ENCODE data around the gene IL6R.
"Not testable (repeated sequence)": the region's sequence is repeated elsewhere in the genome, so short reads cannot be mapped to it uniquely, and the experiment has no call there.

IL6R gene

GRCh38 chr1:154407198-154408091, 2.3 kb downstream of the IL6R start:
- no peak for DNase-seq (ENCODE audit: low read depth)

- DNase-seq (ENCODE audit: low read depth): no peak
Measured at GRCh38 chr1:154408174-154408777, 3.1 kb downstream of the IL6R start.

- no peak for DNase-seq (ENCODE audit: low read depth)
Measured at GRCh38 chr1:154410185-154410827, 5.2 kb downstream of the IL6R start.

- no peak for DNase-seq (ENCODE audit: low read depth)
Measured at GRCh38 chr1:154411525-154411924, 6.4 kb downstream of the IL6R start.

- no peak for DNase-seq (ENCODE audit: low read depth)
Measured at GRCh38 chr1:154413177-154413783, 8.1 kb downstream of the IL6R start.

GRCh38 chr1:154414606-154415005, 9.5 kb downstream of the IL6R start:
- DNase-seq (ENCODE audit: low read depth): no peak

DNA sequence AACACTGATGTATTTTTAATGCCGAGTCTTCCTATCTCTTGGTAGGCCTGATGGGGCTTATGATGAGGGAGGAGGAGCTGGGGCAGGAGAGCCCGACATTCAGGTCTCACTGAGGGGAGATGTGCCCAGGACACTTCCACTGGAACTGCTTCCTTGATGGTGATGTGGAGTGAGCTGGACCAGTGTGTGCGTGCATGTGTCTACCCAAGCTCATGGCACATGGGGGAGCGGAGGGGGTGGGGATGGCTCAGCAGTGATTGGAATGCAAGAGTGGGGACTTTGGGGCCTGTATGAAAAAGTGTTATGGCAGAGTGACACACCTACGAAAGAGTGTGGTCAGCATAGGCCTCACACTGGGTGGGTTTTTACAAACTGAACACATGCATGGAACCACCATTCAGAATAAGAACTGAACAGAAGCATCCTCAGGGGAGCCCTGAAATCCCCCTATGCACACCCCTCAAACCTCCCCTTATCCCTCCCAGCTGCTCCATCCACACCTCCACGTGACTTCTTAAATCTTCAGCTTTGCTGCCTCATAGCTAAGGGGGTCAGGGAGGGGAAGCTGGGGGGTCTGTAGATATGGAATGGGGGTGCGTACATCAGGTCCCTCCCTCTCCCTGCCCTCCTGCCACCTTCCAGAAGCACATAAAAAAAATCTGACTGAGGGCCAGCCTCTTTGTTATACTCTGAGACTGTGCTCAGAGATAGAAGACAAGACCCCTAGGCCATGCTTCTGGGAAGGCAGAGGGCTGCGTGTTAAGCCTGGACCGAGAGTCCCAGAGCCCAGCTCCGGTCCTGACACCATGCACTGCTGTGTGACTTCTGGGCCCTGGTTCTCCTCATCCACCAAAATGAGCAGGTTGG, 11.6 kb downstream of the IL6R start:
- no peak for DNase-seq (ENCODE audit: low read depth)

- DNase-seq (ENCODE audit: low read depth): no peak
Measured at GRCh38 chr1:154417338-154417608, 12.1 kb downstream of the IL6R start.

GRCh38 chr1:154418062-154418921, 13.1 kb downstream of the IL6R start:
- DNase-seq (ENCODE audit: low read depth): no peak

DNA sequence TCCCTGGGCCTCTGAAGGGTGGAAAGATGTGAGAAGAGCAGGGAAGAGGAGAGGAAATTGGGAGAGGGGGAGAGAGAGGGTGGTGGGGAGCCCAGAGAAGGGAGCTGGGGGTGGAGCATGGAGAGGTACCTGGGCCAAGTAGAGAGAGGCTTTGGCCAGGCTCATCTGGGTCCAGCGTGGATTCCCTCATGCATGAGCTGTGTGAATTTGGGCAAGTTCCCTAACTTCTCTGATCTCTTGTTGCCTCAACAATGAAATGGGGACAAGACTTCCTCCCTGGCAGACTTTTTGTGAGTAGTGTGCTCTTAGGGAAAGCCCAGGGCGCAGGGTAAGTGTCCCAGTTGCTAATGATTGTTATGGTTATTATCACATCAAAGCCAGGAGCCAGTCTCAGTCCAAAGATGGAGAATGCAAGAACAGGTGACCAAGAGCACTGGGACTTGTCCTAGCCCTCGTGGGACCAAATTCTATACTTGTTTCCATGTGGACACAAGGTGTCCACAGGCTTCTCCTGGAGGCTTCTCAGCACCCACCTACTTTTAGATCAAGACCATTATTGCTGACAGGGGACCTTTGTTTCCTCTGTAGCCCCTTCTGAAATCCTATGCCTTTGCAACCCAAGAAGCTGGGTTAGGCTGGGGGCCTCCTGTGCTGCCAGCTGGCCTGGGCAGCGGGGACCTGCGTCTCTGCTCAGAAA, 13.9 kb downstream of the IL6R start:
- DNase-seq (ENCODE audit: low read depth): no peak

- DNase-seq (ENCODE audit: low read depth): no peak
Measured at GRCh38 chr1:154419620-154420571, 14.8 kb downstream of the IL6R start.

DNA sequence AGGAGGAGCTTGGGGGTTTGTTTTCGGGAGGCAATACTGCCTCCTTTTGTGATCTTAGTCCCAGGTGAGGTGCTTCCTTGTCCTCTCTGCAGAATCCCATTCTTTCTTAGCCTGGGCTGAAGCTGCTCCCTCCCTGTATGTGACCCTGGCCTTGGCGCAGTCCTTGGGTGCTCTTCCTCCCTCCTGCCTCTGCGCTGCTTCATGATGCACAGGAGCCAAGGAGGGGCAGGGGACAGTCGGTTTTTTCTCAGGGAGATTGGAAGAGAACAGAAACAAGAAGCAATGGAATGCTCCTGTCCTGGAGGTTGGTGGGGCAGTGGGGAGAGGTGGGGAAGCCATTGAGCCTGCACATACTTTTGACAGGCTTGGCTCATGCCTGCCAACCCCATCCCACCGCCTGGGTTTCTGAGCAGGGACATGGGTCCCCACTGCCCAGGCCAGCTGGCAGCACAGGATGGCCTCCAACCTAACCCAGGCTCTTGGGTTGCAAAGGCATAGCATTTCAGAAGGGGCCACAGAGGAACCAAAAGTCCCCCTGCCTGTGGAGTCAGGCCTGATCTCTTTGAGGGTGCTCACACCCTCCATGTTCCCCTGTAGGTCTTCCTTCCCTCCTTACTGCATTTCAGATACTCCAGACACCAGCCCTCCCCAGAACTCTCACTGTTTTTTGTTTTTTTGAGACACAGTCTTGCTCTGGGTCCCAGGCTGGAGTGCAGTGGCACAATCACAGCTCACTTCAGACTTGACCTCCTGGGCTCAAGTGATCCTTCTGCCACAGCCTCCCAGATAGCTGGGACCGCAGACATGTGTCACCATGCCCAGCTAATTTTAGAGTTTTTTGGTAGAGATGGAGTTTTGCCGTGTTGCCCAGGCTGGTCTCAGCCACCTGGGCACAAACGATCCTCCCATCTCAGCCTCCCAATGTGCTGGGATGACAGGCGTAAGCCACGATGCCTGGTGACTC, 16.1 kb downstream of the IL6R start:
- DNase-seq (ENCODE audit: low read depth): no peak

DNA sequence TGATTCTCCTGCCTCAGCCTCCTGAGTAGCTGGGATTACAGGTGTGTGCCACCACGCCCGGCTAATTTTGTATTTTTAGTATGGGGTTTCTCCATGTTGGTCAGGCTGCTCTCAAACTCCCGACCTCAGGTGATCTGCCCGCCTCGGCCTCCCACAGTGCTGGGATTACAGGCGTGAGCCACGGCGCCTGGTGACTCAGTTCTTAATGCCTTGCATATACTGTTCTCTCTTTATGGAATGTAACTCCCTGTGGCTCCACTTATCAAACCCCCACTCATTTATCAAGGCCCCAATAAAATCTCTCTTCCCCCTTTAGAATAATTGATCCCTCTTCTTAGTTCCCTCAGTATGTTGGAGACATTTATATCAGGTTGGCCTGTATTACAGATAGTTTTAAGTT, 16.9 kb downstream of the IL6R start:
- not testable (repeated sequence) for DNase-seq (ENCODE audit: low read depth)

DNA sequence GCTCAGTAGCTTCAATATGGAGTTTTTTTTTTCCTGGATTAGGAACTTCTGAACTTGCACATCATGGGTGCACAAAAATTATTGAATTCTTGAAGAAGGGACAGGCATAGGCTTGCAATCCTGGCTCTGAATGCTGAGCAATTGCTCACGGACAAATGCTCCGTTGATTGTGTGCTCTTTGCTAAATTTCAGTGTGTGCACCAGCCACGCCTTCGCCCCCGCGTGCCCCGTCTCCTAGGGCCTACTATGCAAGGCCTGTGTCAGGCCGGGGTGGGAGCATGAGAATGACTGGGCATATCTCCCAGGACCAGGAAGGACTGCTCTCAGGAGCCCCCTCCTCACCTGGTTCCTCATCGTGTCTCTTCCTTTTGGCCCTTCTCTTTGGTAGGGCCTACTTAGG, 17.4 kb downstream of the IL6R start:
- no peak for DNase-seq (ENCODE audit: low read depth)

DNA sequence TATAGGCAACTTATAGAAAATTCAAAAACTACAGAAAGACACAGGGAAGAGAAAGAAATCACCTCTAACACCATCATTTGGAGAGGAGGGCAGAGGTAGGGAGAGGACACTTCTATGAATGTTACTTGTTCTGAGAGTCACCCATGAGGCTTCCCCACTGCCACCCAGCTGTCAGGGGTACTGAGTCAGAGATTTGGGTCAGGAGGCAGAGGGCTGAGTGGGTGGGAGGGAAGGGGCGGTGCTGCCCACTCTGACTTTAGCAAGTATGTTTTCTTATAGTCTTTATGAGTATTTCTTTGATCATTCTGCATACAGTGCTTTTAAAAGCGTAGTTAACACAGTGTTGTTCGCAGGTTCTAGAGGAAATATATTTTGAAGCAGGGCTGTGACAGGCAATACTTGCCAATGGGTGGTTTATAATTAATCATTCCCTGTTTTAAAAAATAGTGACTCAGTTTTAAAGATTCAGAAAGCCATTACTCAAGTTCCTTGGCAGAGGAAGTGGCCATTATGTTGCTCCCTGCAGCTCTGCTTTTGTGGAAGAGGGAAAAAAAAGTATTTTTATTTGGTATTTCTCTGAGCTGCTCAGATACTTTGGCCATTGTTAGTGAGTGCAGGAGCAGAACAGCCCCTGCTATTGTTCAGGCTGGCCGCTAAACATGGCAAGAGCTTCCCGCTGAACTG, 18.3 kb downstream of the IL6R start:
- no peak for DNase-seq (ENCODE audit: low read depth)

DNA sequence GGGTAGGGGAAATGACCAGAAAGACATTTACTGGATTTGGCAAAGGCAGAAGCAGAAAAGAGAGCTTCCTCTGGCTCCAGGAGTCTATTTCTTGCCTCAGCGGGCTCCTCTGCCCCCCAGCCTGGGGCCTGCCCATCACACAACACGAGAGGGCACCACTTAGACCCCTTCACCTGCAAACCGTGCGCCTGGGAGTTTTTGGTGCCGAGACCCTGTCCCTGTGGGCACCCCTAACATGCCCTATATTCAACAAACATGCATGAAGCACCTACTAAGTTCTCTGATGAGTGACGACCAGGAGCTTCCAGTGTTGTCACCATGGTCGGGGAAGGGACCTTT, 18.8 kb downstream of the IL6R start:
- DNase-seq (ENCODE audit: low read depth): no peak

GRCh38 chr1:154425172-154425571, 20.0 kb downstream of the IL6R start:
- DNase-seq (ENCODE audit: low read depth): no peak
